ENCODE results near the gene C16orf86. TPM values are rescaled to one million over a fixed set of nuclear protein-coding genes. Genes with fewer than 3 reads are reported as not detected.
"Not testable (repeated sequence)": the region's sequence is repeated elsewhere in the genome, so short reads cannot be mapped to it uniquely, and the experiment has no call there.

Gene C16orf86
- total RNA-seq, 2 experiments from 2014 or later: 1.7 to 2.0 TPM

DNA sequence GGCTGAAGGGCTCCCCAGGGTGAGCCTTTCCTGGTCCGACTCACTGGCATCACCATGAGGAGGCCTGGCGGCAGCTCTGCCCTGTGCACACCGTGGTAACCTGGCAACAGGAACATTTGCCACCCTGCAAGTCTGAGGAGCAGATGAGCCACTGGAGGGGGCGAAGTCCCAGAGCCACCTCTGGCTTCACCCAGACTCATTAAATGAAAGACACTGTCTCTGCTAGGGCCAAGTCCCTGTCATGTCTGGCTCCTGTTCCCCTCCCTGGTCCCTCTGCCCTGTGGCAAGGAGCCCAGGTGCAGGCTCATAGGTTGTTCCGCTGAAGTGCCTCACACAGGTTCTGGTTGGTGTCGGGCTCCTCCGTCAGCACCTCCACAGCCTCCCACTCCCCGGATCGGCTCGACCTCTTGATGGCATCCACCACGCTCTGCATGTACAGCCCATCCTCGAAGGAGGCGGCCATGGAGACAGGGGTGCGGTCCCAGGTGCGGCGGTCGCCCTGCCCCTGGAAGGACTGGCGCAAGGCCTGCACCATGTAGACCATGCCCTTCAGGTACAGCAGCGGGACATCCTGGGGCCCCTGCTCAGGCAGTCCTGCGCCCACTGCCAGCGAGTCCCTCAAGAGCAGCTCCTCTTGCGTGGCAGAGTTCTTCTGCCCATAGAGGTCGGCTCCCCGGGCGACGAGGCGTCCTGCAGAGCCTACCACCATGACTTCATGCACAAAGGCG lies 8.4 kb downstream of the C16orf86 start:
- POLR2A ChIA-PET: no interaction called here
- CTCF ChIA-PET: no interaction called here

DNA sequence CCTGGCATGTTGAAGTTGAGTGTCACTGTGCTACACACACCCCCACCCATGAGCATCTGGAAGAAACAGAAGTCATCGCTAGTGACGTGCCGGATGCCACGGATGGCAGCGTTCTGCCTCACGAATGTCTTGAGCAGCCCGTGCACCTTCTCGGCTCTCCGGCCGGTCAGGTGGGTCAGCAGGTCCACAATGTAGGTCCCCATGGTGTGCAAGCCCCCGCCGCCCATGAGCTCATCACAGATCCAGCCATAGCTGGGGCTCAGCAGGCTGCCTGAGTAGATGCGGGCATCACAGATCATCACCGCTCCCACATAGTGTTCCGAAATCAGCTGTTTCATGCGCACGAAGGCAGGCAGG lies 8.9 kb downstream of the C16orf86 start:
- CTCF ChIA-PET: no interaction called here
- POLR2A ChIA-PET: no interaction called here

DNA sequence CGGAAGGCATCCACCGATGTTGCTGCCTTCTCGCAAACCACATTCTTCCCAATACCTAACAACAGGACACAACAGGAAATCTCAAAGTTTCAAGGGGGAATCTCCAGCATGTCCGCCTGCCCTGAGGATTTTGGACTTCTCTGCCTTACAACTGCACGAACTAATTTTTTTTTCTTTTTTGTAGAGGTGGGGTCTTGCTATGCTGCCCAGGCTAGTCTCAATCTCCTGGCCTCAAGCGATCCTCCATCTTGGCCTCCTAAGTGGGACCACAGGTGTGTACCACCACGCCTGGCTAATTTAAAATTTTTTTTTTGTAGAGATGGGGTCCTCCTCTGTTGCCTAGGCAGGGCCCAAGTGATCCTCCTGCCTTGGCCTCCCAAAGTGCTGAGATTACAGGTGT lies 9.4 kb downstream of the C16orf86 start:
- ChIA-PET POLR2A (no interaction called here), CTCF (no interaction called here)

DNA sequence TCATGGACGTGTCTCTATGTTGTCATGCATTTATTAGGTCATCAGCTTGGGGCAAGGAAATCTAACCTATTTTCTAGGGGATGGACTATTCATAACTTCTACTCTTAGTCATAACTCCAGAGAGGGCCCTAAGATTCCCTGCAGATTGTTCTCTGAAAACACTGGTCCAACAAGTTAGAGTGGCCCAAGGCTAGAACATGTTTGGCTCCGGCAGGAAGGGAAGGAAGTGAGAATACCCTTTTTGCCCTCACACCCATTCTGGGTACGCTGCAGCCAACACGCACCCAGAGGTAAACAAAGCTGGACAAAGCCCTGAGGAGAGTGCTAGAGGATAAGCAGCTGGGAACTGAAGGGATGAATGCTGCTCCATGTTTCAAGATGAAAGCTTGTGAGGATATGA lies 9.9 kb downstream of the C16orf86 start:
- ChIA-PET CTCF (no interaction called here), POLR2A (no interaction called here)

DNA sequence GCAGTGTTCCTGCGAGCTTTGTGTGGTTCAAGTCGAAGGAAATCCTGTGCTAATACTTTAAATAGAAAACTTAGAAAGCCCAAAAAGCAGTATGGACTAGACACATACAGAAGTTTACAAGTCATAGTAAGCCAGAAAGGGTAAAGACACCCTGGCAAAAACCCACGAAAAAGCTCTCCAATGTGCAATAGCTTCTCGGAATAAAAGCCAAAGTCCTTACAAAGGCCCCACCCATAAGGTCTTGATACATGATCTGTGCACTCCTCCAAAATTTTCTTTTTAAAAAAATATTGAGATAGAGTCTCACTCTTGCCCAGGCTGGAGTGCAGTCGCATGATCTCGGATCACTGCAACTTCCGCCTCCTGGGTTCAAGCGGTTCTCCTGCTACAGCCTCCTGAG lies 10.3 kb downstream of the C16orf86 start:
- CTCF ChIA-PET: no interaction called here
- POLR2A ChIA-PET: no interaction called here

DNA sequence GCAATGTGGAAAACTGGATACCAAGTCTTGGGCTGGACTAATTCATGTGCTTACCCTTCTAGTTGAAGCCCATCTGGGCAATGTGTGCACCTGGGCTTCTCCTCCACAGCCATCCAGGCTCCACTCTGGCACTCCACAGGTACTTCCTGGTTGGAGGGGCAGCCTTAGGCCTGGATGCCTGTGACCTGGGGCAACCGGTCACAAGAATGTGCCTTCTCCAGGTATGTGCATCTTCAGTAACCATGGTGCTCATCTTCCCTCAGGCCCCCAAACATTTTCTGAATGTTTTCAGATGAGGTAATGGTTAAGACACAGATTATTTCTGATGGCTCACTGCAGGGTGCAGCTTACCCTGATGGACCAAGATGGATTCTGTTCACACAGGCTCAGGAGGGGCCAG lies 11.1 kb downstream of the C16orf86 start:
- ChIA-PET POLR2A (no interaction called here), CTCF (interaction anchor here (0.7 kb wide), 1 partner anchor 10 kb away, joined by 3 read pairs; no protein-coding TSS in a partner anchor)

DNA sequence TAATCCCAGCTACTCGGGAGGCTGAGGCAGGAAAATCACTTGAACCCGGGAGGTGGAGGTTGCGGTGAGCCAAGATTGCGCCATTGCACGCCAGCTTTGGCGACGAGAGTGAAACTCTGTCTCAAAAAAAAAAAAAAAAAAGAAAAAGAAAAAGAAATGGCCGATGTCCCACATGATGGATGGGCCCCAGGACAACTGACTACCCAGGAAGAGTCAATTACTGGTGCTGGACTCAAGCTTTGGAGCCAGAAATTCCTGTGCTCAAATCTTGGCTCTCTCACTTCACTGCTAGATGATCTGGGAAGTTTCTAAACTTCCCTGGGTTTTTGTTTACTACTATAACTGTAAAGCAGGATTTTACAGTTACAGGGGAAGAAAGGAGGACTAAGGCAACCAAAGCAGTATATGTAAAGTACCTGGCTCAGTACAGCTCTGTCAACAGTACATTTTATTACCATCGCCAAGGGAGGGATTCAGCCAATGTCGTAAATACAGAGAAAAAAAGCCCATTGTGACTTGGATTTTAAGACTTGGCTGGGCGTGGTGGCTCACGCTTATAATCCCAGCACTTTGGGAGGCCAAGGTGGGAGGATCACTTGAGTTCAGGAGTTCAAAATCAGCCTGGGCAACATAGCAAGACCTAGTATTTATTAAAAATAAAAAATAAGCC lies 11.9 kb downstream of the C16orf86 start:
- POLR2A ChIA-PET: interaction anchor here (0.7 kb wide), 1 partner anchor 50 kb away, joined by 4 read pairs; no protein-coding TSS in a partner anchor
- CTCF ChIA-PET: interaction anchor here (0.7 kb wide), 3 partner anchors 11 to 360 kb away, joined by 3 to 4 read pairs (median 3); no protein-coding TSS in a partner anchor

DNA sequence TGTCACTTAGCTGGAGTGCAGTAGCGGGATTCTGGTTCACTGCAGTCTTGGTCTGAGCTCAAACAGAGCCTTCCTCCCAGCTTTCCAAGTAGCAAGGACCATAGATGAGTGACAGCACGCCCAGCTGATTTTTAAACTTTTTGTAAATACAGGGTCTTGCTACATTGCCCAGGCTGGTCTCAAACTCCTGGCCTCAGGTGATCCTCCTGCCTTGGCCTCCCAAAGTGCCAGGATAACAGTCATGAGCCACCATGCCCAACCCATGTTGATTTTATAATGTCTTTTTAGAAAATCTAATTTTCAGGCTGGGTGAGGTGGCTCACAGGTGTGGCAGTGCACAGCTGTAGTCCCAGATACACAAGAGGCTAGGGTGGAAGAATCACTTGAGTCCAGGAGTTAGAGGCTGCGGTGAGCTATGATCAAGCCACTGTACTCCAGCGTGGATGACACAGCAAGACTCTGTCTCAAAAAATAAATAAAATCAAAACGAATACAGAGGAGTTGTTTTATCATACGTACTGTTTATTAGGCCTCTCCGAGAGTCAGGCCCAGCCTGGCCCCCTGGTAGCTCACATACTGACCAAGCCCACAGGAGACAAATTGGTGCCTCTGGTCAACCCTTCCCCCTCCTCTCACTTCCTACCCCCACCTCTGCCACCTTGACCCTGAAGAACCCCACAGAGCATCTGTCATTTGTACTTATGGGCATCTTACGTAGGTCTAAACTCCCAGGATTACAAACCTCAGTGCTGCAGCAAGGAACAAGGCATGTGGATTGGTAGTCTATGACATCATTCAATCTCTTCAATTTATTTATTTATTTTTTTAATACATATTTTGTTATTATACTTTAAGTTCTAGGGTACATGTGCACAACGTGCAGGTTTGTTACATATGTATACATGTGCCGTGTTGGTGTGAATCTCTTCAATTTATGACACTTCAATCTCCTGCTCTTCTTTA lies 13.6 kb downstream of the C16orf86 start:
- POLR2A ChIA-PET: interaction anchor here (0.6 kb wide), 1 partner anchor 144 kb away, joined by 3 read pairs; no protein-coding TSS in a partner anchor
- CTCF ChIA-PET: interaction anchor here (1.4 kb wide), 1 partner anchor 12 kb away, joined by 5 read pairs; no protein-coding TSS in a partner anchor

DNA sequence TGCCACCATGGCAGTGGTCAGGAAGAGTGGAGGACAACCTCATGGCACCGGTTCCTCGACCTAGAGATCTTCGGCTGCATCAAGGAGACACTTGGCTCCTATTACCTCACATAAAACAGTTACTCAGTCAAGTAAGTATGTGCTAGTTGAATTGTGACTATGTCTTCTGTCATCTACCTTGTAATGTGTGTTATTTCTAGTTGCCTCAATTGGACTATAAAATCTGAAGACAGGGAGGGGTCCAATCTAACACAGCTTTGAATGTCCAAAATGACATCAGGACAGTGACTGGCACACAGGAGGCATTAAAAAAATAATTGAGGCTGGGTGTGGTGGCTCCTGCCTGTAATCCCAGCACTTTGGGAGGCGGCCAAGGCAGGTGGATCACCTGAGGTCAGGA lies 17.2 kb downstream of the C16orf86 start:
- ChIA-PET POLR2A (no interaction called here), CTCF (no interaction called here)

DNA sequence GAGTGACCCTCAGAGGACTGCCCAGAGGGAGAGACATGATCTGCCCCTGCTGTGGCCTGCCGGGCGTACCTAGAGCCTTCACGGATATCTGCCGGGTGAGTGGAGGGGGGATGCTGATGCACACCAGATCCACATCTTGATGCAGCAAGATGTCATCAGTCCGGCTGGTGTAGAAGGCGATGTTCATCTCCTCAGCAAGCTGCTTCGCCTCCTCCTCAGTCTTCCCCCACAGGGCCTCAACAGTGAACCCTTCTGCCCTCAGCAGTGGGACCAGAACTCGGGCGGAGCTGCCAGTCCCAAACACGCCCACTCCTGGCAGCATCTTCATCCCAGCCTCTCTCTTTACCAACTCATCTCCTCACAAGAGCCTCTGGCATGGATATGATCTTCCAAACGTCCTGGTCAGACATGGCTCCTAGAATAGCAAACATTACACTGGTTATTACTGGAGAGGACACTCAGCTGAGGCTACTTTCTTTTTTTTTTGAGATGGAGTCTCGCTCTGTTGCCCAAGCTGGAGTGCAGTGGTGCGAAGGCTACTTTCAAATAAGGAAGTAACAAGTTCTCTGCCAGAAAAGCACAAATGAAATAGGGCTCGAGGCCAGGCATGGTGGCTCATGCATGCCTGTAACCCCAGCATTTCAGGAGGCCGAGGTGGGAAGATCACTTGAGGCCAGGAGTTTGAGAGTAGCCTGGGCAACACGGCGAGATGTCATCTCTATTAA lies 18.9 kb downstream of the C16orf86 start:
- POLR2A ChIA-PET: no interaction called here

DNA sequence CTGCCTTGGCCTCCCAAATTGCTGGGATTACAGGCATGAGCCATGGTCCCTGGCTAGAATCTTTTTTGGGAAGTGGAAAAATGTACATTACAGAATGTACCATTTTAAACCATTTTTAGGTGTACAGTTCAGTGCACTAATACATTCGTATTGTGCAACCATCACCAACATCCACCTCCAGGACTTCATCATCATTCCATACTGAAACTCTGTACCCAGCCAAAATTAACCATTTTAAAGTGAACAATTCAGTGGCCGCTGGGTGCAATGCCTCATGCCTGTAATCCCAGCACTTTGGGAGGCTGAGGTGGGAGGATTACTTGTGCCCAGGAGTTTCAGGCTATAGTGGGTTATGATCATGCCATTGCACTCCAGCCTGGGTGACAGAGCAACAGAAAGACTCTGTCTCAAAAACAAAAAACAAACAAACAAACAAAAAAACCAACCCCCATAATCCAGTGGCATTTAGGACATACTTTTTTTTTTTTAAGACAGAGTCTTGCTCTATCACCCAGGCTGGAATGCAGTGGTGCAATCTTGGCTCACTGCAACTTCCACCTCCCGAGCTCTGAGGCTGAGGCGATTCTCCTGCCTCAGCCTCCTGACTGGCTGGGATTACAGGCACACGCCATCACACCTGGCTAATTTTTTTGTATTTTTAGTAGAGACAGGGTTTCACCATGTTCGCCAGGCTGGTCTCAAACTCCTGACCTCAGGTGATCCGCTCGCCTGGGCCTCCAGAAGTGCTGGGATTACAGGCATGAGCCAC lies 27.1 kb downstream of the C16orf86 start:
- CTCF ChIA-PET, POLR2A ChIA-PET: not testable (repeated sequence)

More for the DNA sequence above, 18.9 kb downstream of the C16orf86 start:
- CTCF ChIA-PET: no interaction called here

DNA sequence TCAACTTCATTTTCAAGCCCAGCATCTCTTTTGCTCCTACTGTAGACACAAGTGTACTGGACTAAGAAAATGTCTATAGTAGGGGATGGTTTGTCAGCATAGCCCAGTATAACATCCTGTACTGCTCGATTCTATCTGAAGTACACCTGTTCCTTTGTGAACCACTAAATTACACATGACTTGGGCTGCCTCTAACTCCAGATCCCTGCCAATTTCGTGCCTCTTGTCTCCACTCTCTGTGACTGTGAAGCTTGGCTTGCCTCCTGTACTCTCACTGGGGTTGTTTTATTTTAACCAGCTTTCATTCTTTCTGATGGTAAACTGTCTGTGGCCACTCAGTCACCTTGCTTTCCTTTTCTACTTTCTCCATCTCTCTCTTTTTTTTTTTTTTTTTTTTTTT lies 28.0 kb downstream of the C16orf86 start:
- CTCF ChIA-PET: no interaction called here
- POLR2A ChIA-PET: no interaction called here

DNA sequence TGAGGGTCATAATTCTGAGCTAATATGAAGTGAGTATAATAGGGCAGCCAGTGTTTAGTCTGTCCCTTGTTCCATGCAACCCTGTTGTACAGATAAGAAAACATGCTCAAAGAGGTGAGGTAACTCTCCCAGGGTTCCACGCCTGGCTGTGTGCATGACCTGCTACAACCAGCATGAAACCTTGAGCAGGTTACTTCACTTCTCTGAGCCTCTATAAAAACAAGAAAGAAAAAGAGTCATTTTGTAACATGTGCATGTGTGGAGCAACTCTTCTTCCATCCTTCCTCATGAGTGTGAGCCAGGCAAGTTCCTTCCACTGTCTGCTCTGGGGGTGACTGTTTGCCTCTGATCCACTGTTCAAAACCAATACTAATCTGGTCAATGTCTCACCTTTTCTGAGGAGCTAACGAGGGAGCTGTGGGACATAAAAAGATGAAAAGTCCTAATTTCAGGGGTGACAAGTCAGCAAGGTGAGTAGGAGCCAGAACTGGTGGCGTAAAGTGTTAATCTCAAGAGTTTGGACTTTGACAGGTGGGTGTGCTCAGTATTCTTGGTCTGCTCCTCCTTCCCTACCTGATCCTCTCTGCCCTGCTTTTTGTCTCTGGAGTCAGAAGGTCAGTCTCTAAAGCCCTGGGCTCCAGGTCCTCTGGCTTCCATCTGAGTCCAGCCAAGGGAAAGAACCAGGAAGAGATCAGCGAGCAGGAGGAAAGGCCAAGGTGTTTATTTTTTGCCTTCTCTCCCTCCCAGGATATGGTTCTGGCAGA lies 31.0 kb downstream of the C16orf86 start:
- ChIA-PET CTCF (interaction anchor here (1.0 kb wide), 1 partner anchor 119 kb away, joined by 3 read pairs; no protein-coding TSS in a partner anchor), POLR2A (no interaction called here)

DNA sequence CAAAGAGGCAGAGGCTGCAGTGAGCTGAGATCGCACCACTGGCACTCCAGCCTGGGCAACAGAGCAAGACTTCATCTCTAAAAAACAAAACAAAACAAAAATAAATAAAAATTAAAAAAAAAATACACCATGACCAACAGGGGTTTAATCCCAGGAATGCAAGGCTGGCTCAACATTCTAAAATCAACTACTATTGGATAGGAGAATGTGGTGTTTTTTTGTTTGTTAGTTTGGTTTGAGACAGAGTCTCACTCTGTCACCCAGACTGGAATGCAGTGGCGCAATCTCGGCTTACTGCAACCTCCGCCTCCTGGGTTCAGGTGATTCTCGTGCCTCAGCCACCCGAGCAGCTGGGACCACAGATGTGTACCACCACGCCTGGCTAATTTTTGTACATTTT lies 32.7 kb downstream of the C16orf86 start:
- CTCF ChIA-PET: no interaction called here

DNA sequence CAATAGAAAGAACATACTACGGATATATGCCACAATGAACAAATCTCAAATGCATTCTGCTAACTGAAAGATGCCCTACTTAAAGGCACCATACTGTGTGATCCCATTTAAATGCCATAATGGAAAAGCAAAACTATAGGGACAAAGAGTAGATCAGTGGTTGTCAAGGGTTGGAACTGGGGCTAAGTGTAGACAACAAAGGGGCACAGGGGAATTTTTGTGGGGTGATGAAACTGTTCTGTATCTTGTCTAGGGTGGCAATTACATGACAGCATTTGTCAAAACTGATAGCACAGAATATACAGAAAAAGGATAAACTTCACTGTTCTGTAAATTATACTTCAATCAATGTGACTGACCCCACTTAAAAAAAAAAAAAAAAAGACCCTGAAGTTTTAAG lies 34.8 kb downstream of the C16orf86 start:
- CTCF ChIA-PET: interaction anchor here (0.6 kb wide), 2 partner anchors 97 to 114 kb away, joined by 3 to 4 read pairs; no protein-coding TSS in a partner anchor
- POLR2A ChIA-PET: interaction anchor here (0.7 to 1.1 kb wide), 2 partner anchors 18 to 376 kb away, joined by 5 to 6 read pairs; partner anchors contain the start of gene GFOD2

More for the DNA sequence above, 32.7 kb downstream of the C16orf86 start:
- POLR2A ChIA-PET: no interaction called here

DNA sequence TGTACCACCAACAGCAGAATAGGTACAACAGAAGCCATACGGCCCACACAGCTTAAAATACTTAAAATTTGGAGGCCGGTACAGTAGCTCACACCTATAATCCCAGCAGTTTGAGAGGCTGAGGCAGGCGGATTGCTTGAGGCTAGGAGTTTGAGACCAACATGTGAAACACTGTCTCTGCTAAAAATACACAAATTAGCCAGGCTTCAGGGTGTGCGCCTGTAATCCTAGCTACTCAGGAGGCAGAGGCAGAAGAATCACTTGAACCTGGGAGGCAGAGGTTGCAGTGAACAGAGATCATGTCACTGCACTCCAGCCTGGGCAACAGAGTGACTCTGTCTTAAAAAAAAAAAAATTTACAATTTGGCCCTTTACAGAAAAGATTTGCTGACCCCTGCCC lies 35.5 kb downstream of the C16orf86 start:
- POLR2A ChIA-PET: interaction anchor here (1.1 kb wide), 1 partner anchor 376 kb away, joined by 5 read pairs; no protein-coding TSS in a partner anchor
- CTCF ChIA-PET: no interaction called here

DNA sequence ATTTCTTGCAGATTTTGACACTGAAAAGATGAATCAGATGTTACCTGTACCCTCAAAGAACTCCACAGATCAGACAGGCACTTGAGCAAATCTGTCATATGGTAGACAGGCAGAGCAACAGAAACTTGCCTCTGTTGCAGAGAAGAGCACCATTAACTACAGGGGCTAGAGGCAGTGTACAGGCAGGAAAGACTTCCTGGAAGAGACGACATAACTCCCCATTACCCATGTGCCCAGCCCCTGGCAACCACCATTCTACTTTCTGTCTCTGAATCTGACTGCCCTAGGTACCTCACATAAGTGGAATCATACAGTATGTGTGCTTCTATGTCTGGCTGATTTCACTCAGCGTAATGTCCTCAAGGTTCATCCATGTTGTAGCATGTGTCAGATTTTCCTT lies 37.0 kb downstream of the C16orf86 start:
- POLR2A ChIA-PET: no interaction called here
- CTCF ChIA-PET: no interaction called here

DNA sequence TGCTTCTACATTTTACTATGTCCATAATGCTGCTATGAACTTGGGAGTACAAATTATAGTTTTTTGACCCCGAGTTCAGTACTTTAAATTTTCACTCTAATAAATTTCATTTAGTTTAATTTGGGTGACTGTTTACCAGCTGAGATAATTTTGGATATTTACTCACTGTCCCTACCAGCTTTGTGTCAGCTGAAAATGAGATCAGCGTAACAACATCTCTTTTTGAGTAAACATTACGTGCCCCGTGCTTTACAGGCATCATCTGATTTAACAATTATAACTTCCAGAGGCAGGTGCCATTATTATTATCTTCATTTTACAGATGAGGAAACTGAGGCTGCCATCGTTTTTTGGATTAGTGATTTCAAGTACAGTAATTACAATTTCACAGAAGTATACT lies 37.5 kb downstream of the C16orf86 start:
- ChIA-PET POLR2A (no interaction called here), CTCF (no interaction called here)
